Activated CD4-positive, alpha-beta T cell treated with anti-CD3 and anti-CD28 coated beads for 1 hour (primary cell): ENCODE measurements around the gene SGSM2.

Experiments used
- DNase-seq: peaks from one replicate; pipeline ENCODE4 v3.0.0-alpha.2; 2020

Gene SGSM2

DNA sequence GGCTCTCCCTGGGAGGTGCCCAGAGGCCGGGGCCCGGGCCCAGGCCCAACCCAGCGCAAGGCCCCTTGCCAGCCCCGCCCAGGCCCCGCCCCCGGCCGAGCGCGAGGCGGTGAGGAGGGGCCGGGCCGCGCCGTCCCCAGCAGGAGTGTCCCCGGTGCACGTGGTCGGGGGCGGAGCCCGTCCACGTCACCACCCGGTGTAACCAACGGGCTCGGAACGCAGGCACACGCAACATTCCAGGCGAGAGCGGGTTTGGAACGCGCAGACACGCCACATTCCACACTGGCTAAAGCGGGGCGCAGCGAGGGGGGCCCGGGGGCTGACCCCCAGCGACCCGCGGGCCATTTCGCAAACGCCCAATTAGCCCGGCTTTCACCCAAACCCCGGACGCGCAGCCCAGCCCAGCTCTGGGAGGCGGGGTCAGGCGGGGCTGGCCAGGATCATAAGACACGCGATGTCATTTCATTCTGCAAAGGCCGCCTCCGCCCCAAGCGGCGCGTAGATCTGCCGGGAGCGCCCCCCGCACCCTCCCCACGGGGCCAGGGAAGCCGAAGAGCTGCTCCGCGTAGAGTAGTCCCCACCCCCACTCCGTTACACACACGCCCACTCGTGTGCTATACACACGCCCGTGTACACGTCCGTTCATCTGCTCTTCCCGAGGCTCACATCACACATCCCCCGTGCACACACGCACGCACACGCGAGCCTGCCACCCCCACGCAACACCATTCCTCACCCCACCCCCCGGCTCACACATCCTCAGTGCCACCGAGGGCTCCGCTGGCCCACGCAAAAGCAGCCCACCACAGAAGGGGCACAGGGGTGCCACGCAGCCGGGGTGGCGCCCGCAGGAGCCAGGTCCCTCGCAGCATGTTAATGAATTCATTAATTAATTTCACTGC, 62.5 kb downstream of the SGSM2 start:
- DNase-seq, result peak; percentile 83

DNA sequence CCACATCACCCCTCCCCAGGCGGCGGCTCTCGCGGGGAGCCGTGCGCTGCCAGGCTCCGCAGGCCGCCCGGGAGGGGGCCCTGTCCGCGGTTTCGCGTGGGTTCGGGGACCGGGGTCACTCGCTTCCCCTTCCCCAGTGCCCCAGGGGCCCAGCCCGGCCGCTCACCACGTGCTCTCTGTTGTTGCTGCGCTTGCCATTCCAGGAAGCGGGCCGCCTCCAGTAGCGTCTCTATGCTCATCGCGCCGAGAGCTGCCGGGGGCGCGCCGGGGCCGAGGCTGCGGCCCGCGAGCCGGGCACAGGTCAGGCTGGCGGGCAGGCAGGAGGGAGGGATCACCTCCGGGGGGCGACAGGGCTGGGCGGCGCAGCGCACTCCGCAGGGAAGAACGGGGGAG, 63.2 kb downstream of the SGSM2 start:
- DNase-seq, result peak; percentile 41

DNA sequence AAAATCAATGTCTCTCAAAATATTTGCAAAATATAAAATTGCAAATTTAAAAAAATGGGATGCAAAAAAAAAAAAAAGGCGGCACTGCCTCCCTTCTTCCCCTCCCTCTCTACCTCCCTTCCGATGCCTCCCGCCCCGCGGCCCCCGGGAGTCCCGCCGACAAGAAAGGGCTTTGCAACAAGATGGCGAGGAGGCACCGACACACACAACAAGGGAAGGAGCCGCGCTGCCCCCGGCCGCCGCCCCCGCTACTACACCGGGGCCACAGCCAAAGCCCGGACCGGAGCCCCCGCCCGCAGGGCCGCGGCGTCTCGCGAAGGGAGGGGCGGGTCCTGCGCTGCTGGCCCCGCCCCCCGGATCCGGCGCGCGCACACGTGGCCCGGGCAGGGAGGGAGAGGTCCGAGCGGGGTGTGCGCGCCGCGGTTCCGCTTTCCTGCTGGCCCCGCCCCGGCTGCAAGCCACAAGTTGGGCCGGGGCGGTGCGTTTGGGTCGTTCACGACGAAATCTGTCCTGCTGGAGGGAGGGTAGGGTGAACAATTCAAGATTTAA, 63.6 kb downstream of the SGSM2 start, which contains the start of gene MNT:
Gene MNT (minus strand): TSS at position 184 of the 549 bp plus-strand sequence. CDS start 348 bp downstream, outside the sequence.
- DNase-seq, result peak; percentile 91

DNA sequence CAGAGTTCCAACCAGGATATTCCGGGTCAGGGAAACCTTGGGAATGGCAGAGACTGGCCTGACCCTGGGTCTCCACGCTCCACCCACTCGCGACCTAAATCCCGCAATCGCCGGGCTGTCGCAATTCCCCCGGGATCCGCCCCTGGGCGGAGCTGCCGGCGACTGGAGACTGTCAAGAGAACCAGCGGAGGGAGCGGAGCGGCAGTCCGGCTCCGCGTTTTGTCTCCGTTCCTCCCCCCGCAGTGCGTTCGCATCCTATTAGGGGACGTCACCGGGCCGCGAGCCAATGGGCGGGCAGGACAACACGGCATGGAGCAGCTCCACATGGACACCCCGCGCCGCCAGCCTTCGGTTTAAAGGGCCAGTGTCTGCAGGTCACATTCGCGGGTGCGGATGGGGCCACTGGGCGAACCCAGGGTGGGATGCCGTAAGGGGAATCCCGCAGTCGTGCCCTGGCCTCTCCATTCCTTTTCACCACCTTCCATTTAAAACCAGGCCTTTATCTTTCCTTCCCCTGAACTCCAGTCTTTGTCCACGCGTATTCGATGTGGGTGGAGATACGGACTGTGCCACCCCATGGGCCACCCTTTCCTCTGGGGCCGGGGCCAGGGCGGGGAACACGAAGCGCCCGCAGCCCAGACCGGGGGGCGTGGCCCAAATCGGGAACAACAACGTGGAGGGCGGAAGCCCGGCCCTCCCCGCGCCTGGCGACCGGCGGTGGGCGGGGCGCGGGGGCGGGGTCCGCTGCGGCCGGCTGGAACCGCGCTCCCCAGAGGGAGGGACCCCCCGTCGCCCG, 64.3 kb downstream of the SGSM2 start:
- DNase-seq, result peak; percentile 98

DNA sequence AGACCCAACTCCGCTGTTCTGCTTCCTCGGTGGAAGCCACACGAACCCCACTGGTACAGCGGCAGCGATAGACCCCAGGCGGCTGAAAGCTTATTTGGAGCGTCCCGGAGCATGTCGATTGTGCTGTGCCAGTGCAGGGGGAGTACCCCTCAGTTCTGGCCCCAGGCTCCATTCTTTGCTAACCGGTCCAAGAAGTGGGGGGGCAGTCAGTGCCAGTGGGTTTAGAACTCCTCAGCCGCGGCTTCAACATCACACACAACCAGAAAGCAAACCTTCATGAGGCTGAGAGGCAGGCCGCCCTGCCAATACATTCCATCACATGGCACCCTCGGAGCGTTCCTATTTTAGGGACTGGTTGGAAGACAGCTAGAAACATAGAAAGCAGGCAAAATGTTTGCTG, 65.2 kb downstream of the SGSM2 start:
- no peak for DNase-seq

DNA sequence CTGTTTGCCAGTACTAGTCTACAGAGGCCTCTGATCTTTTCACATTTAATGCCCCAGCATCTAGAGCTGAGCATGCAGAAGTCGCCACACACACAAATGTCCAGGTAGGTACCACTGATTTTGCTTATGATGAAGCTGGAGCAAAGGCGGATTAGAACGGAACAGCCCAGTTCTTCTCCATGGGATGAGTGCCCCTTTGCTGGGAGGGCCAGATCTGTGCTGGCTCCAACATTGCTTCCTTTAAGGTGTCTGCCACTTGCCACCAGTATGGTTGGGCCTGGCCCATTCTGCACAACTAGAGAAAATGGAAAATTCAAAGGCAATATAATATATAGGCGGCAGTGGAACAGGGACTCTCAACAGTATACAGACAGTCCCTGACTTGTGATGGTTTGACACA, 65.7 kb downstream of the SGSM2 start:
- no peak for DNase-seq

DNA sequence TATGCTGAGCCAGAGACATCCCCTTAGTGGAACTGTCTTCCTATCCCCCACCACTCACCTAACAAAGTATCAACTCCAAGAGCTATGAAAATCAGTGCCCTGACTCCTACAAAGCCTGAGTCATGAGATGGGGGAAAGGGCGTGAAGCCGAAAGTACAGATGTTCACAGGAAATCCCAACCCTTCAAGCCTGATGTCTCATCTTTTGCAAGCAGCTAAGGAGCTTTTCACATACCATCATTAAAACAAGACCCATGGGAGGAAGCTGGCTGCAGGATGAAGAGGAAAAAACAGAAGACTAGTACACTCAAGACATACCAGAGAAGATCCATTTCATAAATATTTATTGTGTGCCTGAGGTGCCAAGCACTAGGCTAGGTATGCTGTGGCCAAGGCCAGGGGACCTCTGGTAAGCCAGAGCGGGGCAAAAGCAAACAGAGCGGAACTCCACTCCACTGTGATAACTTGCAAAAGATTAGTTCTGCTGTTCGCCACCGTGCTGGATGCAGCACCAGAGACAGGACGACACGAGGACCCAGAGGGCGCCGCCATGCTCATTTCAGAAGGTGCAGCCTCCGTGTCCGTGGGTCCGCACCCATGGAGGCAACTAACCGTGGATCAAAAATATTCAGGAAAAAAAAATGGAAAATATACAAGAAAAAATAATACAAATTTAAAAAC, 68.1 kb downstream of the SGSM2 start:
- DNase-seq, result no peak

DNA sequence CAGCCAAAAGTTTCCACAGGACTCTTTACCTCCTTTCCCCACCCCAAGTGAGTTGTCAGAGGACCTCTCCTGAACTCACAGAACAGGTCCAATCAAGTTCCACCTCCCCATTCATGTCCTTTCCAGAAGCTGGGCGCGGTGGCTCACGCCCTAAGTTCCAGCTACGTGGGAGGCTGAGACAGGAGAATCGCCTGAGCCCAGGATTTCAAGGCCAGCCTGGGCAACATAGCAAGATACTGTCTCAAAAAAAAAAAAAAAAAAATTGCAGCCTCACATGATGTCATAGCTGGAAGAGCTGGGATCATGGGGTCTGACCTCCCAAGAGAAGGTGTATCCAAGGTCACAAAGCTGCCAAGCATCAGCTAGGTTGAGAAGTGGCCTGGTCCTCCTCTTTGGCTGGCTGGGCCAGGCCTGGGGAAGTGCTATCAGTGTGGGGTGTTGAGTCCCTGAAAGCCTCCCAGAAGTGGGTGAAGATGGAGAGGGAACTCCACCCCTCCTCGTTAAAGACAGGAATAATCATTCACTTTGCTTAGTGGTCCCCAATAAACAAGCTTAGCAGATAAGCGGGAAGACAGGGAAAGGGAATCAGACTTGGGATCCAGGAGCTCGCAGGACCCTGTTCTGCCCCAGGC, 69.1 kb downstream of the SGSM2 start:
- DNase-seq, result no peak

DNA sequence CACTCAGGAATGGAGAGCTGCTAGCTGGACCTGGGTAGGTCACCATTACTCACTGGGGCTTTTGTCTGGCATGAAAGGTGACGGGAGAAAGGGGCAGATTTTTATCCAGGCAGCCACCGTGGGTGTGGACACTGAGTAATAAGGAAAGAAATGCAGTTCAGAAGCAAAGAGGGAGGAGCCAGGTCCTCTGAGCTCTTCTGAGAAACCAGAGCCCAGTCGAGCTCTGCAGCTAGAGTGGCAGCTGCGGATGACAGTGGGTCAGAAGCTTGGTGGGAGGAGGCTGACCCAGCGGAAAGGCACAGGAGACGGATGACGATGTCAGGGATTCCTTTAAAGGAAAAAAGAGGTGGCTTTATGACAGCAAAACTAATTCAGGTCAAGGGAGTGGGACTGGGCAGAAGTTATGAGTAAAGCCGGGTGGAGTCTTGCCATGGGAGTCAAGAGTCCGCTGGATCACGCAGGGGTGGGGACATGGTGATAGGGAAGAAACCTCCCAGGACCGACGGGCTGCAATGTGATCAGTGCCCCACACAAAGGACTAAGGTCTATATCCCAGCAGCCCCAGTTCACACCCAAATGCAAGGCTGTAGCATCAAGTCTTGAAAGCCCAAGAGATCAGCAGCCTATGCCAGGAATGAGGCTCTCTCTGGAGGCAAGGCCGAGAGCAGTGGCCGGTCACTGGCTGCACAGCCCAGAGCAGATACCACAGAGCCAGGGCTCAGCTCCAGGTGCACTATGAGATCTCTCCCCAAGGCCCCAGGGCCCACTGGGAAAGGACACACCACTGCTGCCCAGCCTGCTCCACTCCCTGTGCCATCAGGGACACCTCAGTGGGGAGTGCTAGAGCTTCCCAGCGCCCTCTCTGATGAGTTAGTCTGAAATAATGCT, 69.8 kb downstream of the SGSM2 start:
- no peak for DNase-seq

DNA sequence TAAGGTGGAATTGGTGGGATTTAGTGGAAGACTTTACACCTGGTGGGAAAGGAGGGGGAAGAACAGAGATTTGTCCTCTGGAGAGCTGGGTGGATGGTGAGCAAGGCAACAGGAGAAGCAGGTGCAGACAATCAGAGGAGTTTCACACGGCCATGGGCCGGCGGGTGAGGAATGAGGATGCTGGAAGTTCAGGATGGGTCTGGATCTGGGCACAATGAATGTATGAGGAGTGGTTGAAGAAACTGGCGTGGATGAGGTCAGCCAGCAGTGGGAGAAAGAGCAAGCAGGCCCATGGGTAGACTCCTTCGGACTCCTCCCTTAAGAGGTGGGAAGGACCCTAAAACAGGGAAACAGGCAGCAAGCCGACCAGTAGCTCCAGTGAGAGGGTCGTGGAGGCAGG, 73.7 kb downstream of the SGSM2 start:
- DNase-seq, result no peak

DNA sequence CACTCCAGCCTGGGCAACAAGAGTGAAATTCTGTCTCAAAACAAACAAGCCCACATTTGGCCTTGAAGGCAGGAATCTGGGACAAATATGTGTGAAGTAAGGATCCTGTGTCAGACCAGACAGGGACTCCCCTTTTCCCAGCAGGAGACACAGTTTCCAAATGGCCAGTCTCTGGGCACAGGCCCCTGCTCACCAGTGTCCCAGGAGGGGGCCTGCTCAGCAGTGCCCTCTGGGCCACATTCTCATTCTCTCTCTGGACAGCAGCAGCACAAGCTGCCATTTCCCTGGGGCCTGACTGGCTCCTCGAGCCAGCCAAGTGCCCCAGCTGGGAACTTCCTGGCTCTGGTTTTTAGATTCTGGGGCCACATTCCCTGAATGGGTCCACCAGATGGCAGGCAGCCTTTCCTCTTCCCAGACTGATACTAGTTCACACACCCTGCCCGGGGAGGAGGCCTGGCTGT, 75.3 kb downstream of the SGSM2 start:
- no peak for DNase-seq

DNA sequence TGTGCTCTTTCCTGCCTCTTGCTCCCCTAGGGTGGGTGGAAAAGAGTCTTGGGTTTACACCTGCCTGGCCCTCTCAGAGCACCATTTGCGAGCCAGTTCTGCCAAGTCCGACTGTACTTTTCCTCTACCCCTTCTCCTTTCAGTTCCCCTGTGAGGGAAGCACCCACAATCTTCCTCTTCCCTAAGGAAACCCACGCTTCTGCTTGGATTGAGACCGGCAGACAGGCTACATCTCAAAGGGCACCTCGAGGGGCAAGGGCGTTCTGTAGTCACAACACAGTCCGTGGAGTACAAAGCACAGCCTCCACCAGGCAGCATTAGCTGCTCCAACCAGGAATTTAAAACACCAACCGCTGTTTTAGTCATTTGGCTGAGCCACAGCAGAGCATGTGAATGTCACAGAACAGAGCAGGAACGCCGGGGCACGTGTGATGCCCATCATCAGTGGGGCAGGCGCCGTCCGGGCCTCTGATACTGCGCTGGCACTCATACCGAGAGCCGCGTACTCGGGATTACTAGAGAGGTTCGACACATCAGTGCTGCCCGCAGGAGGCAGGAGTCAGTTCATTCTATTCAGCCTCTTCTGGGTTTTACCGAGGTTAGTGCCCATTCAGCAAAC, 77.3 kb downstream of the SGSM2 start:
- no peak for DNase-seq

DNA sequence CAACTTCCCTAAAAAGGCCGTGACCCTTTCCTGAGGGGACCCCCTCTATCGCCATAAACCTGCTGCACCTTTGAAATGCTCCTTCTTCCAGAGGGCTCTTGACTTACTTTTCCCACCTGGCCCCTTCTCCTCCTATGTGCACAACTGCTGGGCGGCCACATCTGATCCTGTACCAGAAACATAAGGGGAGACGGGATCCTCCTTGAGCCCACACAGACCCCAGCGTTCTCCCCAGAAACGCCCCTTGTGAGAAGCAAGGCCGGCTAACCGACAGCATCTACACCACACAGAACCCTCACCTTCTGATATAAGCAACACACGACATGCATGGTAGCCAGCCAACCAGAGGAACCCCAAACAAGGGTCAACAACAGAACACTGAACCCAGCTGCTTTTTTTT, 77.8 kb downstream of the SGSM2 start:
- DNase-seq, result no peak

DNA sequence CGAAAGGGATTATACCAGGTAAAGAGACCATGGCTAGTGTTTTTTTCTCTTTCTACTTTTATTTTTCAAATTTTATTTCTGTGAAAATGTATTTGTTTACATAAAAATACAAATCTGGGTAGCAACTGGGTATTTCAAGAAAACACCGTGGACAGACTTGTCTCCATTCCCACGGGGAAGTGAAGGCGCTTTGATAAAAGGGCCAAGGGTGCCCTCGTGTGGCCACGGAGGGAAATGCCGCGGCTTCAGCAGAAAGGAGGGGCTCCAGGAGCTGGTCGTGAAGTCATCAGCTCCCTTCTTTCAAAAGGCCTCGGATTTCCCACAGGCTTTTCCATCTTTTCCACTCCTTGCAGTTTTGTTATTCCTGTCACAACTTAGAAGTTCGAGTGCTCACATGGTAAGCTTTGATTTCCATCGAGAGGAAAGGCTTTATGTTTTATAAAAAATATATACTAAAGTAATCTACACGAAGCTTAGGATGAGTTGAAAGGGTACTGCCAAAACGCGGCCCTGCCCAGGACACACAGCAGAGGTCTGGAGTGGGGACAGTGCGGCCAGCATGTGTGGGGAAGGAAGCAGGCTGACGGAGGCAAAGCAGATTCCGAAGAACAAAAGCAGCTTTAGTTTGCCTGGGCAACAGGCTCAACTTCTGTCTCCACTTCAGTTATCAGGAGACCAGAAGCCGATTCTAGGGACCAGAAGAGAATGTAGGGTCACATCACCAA, 78.9 kb downstream of the SGSM2 start:
- DNase-seq, result peak; percentile 82

DNA sequence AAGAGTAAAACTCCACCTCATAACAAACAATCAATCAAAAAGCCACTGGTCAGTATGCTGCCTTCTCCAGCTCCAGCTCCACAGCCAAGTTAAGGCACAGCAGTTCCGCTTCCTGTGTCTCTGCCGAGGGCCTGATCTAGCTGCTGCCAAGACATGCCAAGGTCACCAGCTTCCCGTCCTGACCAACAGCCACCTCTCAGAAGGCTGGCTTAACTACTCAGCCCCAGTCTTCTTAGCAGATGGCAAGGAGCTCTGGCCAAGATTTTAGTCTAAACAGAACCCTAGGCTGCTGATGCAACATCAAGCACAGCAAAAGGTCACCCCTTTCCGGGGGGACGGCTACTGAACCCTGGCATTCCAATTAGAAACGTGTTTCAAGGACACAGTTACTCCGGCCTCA, 81.3 kb downstream of the SGSM2 start:
- no peak for DNase-seq

DNA sequence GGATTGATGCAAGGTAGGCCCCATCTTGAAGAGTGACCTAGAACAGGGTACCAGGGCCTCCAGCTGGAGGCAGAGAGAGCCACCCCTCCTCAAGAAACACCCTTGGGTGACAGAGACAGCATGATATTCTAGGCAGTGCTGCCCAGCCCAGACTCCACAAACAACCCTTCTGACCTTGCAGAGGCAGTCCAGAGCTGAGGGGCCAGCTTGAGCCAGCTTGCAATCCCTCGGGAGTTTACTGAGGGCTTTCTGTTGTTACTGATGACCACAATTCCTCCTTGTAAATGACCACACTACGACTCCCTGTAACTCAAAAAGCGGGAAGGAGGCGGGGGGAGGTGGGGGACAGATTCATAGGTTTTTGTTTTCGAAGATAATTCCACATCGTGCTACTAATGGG, 82.2 kb downstream of the SGSM2 start:
- DNase-seq, result no peak

DNA sequence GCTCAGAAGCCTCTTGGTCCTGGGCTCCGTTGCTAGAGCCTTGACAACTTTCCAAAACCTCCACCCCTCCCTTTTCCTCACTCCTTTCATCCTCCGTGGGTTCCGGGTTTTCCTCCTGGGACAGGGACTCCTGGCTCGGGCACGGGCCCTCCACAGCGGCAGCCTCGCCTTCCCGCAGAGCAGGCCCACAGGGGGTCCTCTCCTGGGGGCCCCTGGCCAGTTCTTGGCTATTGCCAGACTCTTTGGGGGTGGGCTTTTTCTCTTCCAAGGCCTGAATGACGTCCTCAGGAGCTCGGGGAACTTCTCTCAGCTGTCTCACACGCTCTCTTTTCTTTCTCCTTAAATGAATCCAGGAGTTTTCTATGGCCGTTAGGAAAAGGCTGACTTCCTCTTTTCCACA, 82.9 kb downstream of the SGSM2 start:
- no peak for DNase-seq

DNA sequence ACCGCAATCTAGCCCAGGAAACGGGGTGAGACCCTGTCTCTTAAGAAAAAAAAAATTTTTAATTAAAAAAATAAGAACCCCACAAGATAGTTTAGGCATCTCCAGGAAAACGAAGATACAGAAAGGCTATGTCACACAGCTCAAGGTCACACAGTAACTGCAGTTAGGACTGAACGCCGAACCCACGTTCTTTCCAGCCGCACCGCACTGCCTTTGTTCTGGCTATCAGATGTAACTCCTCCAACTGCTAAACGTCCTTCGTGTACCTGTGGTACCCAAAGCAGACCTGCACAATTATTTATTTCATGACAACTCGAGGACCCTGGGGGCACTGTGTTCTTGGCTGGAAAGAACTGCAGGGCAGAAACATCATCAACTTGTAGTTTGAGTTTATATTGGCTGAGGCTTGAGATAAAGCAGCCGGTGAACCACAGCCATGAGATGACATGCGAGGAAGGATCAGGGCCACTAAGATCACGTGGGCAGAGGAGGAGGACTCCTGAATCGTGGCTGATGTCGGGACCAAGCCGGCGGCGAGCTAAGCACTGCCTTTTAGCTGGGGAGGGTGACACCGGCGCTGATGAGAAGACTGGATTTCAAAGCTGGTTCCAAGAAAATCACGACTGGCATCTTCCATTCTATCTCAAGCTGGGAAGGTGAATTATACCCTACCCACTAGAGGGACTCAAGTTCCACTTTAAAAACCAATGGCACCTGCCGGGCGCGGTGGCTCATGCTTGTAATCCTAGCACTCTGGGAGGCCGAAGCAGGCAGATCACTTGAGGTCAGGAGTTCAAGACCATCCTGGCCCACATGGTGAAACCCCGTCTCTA, 84.2 kb downstream of the SGSM2 start:
- DNase-seq, result no peak

DNA sequence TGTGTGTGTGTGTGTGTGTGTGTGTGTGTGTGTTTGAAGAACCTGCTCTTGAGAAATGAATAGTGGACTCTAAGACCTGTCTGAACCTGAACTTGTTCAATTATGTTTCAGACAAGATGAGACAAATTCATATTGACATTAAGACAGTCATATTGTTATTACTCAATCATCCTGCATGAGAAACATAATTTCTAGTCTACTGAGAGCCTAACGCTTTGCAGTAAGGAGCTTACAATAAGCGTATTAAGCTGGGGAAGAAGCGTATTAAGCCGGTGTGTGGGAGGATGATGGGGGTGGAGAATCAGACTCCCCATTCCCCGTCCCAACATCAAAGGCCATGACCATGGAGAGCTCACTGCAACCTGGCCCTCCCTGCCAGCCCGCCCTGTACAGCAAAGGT, 86.0 kb downstream of the SGSM2 start:
- DNase-seq, result no peak
